H9 (cell line): Measurements from ENCODE around the gene DNAI4. TPM values are rescaled to one million over a fixed set of nuclear protein-coding genes. Genes with fewer than 3 reads are reported as not detected.

Source experiments
- DNase-seq: peaks from one replicate; pipeline ENCODE4 v3.0.0-alpha.2; 2017
- H2AFZ ChIP-seq: one replicate; pipeline ENCODE4 v1.6.1; 2013; ENCODE audit warnings: mild to moderate bottlenecking, low read length, control low read depth, moderate library complexity
- H2AK5ac ChIP-seq: 2 replicates; pipeline ENCODE4 v1.6.1; 2013; ENCODE audit warnings: low read length, control low read depth, mixed read lengths; ENCODE audit not compliant: insufficient read length
- H2BK120ac ChIP-seq: one replicate; pipeline ENCODE4 v1.6.1; 2013; ENCODE audit warnings: low read depth, mild to moderate bottlenecking, low read length, control low read depth, inconsistent platforms; ENCODE audit not compliant: poor library complexity, severe bottlenecking
- H2BK12ac ChIP-seq: 2 replicates; pipeline ENCODE4 v1.6.1; 2013; ENCODE audit warnings: low read length, control low read depth, mixed read lengths, low read depth; ENCODE audit not compliant: insufficient read length
- H2BK15ac ChIP-seq: 2 replicates; pipeline ENCODE4 v1.6.1; 2013; ENCODE audit warnings: low read depth, low read length, control low read depth
- H2BK20ac ChIP-seq: one replicate; pipeline ENCODE4 v1.6.1; 2013; ENCODE audit warnings: low read depth, mild to moderate bottlenecking, low read length, control low read depth, inconsistent platforms; ENCODE audit not compliant: poor library complexity, severe bottlenecking
- H2BK5ac ChIP-seq: 2 replicates; pipeline ENCODE4 v1.6.1; 2013; ENCODE audit warnings: low read length, control low read depth, mixed read lengths; ENCODE audit not compliant: insufficient read length
- H3K14ac ChIP-seq: 2 replicates; pipeline ENCODE4 v1.6.1; 2013; ENCODE audit warnings: low read length, control low read depth; ENCODE audit not compliant: insufficient read depth
- H3K18ac ChIP-seq: 2 replicates; pipeline ENCODE4 v1.6.1; 2013; ENCODE audit warnings: low read depth, mild to moderate bottlenecking, mixed read lengths, low read length, control low read depth; ENCODE audit not compliant: insufficient read length
- H3K23ac ChIP-seq: 2 replicates; pipeline ENCODE4 v1.6.1; 2013; ENCODE audit warnings: low read length, control low read depth, mixed read lengths, low read depth; ENCODE audit not compliant: insufficient read length
- H3K23me2 ChIP-seq: 2 replicates; pipeline ENCODE4 v1.6.1; 2013; ENCODE audit warnings: low read depth, mild to moderate bottlenecking, mixed read lengths, low read length, control low read depth; ENCODE audit not compliant: insufficient read length, poor library complexity, severe bottlenecking
- H3K27ac ChIP-seq: 2 replicates; pipeline ENCODE4 v1.5.1; 2013; ENCODE audit warnings: low read length, control low read depth, mixed read lengths, low read depth; ENCODE audit not compliant: insufficient read length
- H3K27me3 ChIP-seq: 2 replicates; pipeline ENCODE4 v1.6.1; 2013; ENCODE audit warnings: low read length, control low read depth, inconsistent platforms; ENCODE audit not compliant: insufficient read depth
- H3K4ac ChIP-seq: 2 replicates; pipeline ENCODE4 v1.6.1; 2013; ENCODE audit warnings: low read depth, mild to moderate bottlenecking, control low read depth, inconsistent platforms, low read length, moderate library complexity
- H3K4me1 ChIP-seq: 2 replicates; pipeline ENCODE4 v1.6.1; 2013; ENCODE audit warnings: low read length, control low read depth, inconsistent platforms; ENCODE audit not compliant: insufficient read depth
- H3K4me2 ChIP-seq: 2 replicates; pipeline ENCODE4 v1.6.1; 2013; ENCODE audit warnings: low read length, control low read depth, mixed read lengths; ENCODE audit not compliant: insufficient read length, insufficient read depth
- H3K56ac ChIP-seq: 2 replicates; pipeline ENCODE4 v1.6.1; 2013; ENCODE audit warnings: low read depth, mild to moderate bottlenecking, mixed read lengths, low read length, control low read depth; ENCODE audit not compliant: insufficient read length
- H3K79me1 ChIP-seq: 2 replicates; pipeline ENCODE4 v1.6.1; 2013; ENCODE audit warnings: low read depth, mild to moderate bottlenecking, moderate library complexity, low read length, control low read depth, inconsistent platforms; ENCODE audit not compliant: insufficient read depth, poor library complexity, severe bottlenecking
- H3K79me2 ChIP-seq: 2 replicates; pipeline ENCODE4 v1.6.1; 2013; ENCODE audit warnings: low read length, control low read depth, inconsistent platforms; ENCODE audit not compliant: insufficient read depth
- H3K9ac ChIP-seq: 2 replicates; pipeline ENCODE4 v1.6.1; 2013; ENCODE audit warnings: low read length, control low read depth, mixed read lengths; ENCODE audit not compliant: insufficient read length; ENCODE audit errors: extremely low read depth
- H3K9me3 ChIP-seq: one replicate; pipeline ENCODE4 v1.6.1; 2013; ENCODE audit warnings: low read depth, low read length, inconsistent platforms; ENCODE audit not compliant: control insufficient read depth
- H3T11ph ChIP-seq: one replicate; pipeline ENCODE4 v1.6.1; 2013; ENCODE audit warnings: mild to moderate bottlenecking, low read length, control low read depth, inconsistent platforms
- H4K20me1 ChIP-seq: one replicate; pipeline ENCODE4 v1.6.1; 2013; ENCODE audit not compliant: control insufficient read depth, insufficient read length, insufficient read depth
- H4K5ac ChIP-seq: 2 replicates; pipeline ENCODE4 v1.6.1; 2013; ENCODE audit warnings: low read depth, mild to moderate bottlenecking, mixed read lengths, low read length, control low read depth; ENCODE audit not compliant: insufficient read length
- H4K8ac ChIP-seq: replicated peaks from 2 replicates; pipeline ENCODE4 v1.6.1; 2013; ENCODE audit warnings: low read length, control low read depth, mixed read lengths, low read depth; ENCODE audit not compliant: insufficient read length
- H4K91ac ChIP-seq: 2 replicates; pipeline ENCODE4 v1.6.1; 2013; ENCODE audit warnings: low read depth, mild to moderate bottlenecking, moderate library complexity, mixed read lengths, low read length, control low read depth; ENCODE audit not compliant: insufficient read length
- H3K27ac Mint-ChIP-seq, 3 experiments: 2 replicates in 2 of 3; 3 replicates in 1 of 3; pipeline ENCODE4 v1.8.0; 2020 to 2021; ENCODE audit warnings: mixed read lengths in 3 of 3, mild to moderate bottlenecking in 1 of 3, moderate library complexity in 1 of 3
- H3K27me3 Mint-ChIP-seq: 2 replicates; pipeline ENCODE4 v1.8.0; 2021; ENCODE audit warnings: low read depth, mild to moderate bottlenecking, moderate library complexity, mixed read lengths
- H3K36me3 Mint-ChIP-seq, 3 experiments: 2 replicates in 2 of 3; 3 replicates in 1 of 3; pipeline ENCODE4 v1.8.0; 2020 to 2021; ENCODE audit warnings: low read depth in 3 of 3, mixed read lengths in 3 of 3; ENCODE audit not compliant: insufficient read depth in 1 of 3
- H3K4me1 Mint-ChIP-seq, 2 experiments: 2 replicates each; pipeline ENCODE4 v1.8.0; 2020; ENCODE audit warnings: mixed read lengths in 2 of 2
- H3K4me3 Mint-ChIP-seq, 2 experiments: 2 replicates in 1 of 2; 3 replicates in 1 of 2; pipeline ENCODE4 v1.8.0; 2020 to 2021; ENCODE audit warnings: mild to moderate bottlenecking in 2 of 2, mixed read lengths in 2 of 2, moderate library complexity in 1 of 2
- H3K9me3 Mint-ChIP-seq, 2 experiments: 2 replicates in 1 of 2; 3 replicates in 1 of 2; pipeline ENCODE4 v1.8.0; 2020; ENCODE audit warnings: mild to moderate bottlenecking in 2 of 2, mixed read lengths in 2 of 2, moderate library complexity in 1 of 2
- CTCF ChIP-seq: fragments of 200-600 bp; sonication (generic); conservative IDR thresholded peaks from 3 replicates; pipeline ENCODE4 v1.8.0; 2021; ENCODE audit warnings: antibody characterized with exemption, mild to moderate bottlenecking
- WGBS: extraction: QIAGEN DNeasy Blood & Tissue Kit; methylation state at CpG from one replicate; pipeline ENCODE4 v1.1.7; 2013; ENCODE audit warnings: missing lambda C conversion rate, low lambda C conversion rate, mixed read lengths; ENCODE audit not compliant: insufficient read length; ENCODE audit errors: extremely low coverage; 5-methylcytosine and 5-hydroxymethylcytosine counted together
- total RNA-seq: library from RNA; stranded (reverse); gene quantifications from 2 replicates; pipeline ENCODE4 v1.2.1, GENCODE V29; 2021

The DNAI4 gene
- total RNA-seq, 1 experiment from 2014 or later = 1.4 TPM

- H3K4me1 Mint-ChIP-seq = peaks cover 13 to 16% of the 10 kb centered on the region in 2 experiments
- no peak overlapping the region for H2BK20ac ChIP-seq
- H3K23ac ChIP-seq = no peak overlapping the region
- no peak overlapping the region for H3K27ac ChIP-seq
- peak overlapping the region in 1 of 3 experiments; percentile 87; a peak in 1 of 7 replicates for H3K27ac Mint-ChIP-seq
- no peak overlapping the region for H2AFZ ChIP-seq
- H3K79me1 ChIP-seq = no peaks in the 10 kb centered on the region
- TF ChIP-seq CTCF = no peak
- H3K18ac ChIP-seq = no peak overlapping the region
- no CpG with 5 or more reads among the region's 2 CpGs for WGBS
- H3K23me2 ChIP-seq = peaks cover 8% of the 10 kb centered on the region
- no peaks in the 10 kb centered on the region for H3K27me3 ChIP-seq
- H2BK12ac ChIP-seq = no peak overlapping the region
- H3K79me2 ChIP-seq = peaks cover 4% of the 10 kb centered on the region; the same call in 1 of the 2 replicates
- H3K9ac ChIP-seq = no peak overlapping the region
- no peak overlapping the region for H4K5ac ChIP-seq
- H3K4me1 ChIP-seq = no peaks in the 10 kb centered on the region
- no peak overlapping the region for H4K8ac ChIP-seq
- peaks cover 3 to 22% (median 16%) of the 10 kb centered on the region in 3 experiments; a peak in 6 of 7 replicates for H3K36me3 Mint-ChIP-seq
- H3K14ac ChIP-seq = no peak overlapping the region
- H3K9me3 Mint-ChIP-seq = peaks cover 0 to 2% of the 10 kb centered on the region in 2 experiments; a peak in 2 of 5 replicates
- no peak overlapping the region for H3T11ph ChIP-seq
- no peak overlapping the region for H3K4me3 Mint-ChIP-seq
- no peak overlapping the region for H3K4ac ChIP-seq
- no peak overlapping the region for H2BK120ac ChIP-seq
- H4K20me1 ChIP-seq = no peaks in the 10 kb centered on the region
- no peak overlapping the region for H2AK5ac ChIP-seq
- no peak overlapping the region for H2BK5ac ChIP-seq
- H3K4me2 ChIP-seq = no peak overlapping the region
- no peak for DNase-seq
- no peaks in the 10 kb centered on the region for H3K27me3 Mint-ChIP-seq
- no peak overlapping the region for H3K56ac ChIP-seq
- H3K9me3 ChIP-seq = no peaks in the 10 kb centered on the region
- no peak overlapping the region for H4K91ac ChIP-seq
- H2BK15ac ChIP-seq = no peak overlapping the region
Observed at GRCh38 chr1:66920543-66920942, 4.1 kb downstream of the DNAI4 start.
